Activated CD8-positive, alpha-beta memory T cell treated with anti-CD3 and anti-CD28 coated beads, Interleukin-2, amount 10 ng/mL, durations not matched to agents 7 days and 5 days (primary cell): ENCODE measurements around the gene CLCN7. TPM values are rescaled to one million over a fixed set of nuclear protein-coding genes. Genes with fewer than 3 reads are reported as not detected.

ENCODE experiments used
- ATAC-seq: fragments of 150-1000 bp; cut with Tn5 transposase; one replicate; pipeline ENCODE4 v1.10.0; 2021; ENCODE audit warnings: moderate library complexity
- CTCF ChIA-PET: fragments of 350-600 bp; sonication (Branson Sonifier 250); formaldehyde crosslinking; loops from one replicate; lab custom pipeline; 2021; ENCODE audit warnings: antibody characterized with exemption; lab: Charles Lee
- DNase-seq: peaks from one replicate; pipeline ENCODE4 v3.0.0-alpha.2; 2020
- H3K27ac Mint-ChIP-seq: one replicate; pipeline ENCODE4 v1.8.0; 2021; ENCODE audit warnings: mild to moderate bottlenecking, mixed read lengths
- H3K27me3 Mint-ChIP-seq: one replicate; pipeline ENCODE4 v1.8.0; 2021; ENCODE audit warnings: mixed read lengths
- H3K36me3 Mint-ChIP-seq: one replicate; pipeline ENCODE4 v1.8.0; 2021; ENCODE audit warnings: mild to moderate bottlenecking, mixed read lengths
- H3K4me1 Mint-ChIP-seq: one replicate; pipeline ENCODE4 v1.8.0; 2021; ENCODE audit warnings: mixed read lengths
- H3K4me3 Mint-ChIP-seq: one replicate; pipeline ENCODE4 v1.8.0; 2021; ENCODE audit warnings: mild to moderate bottlenecking, moderate library complexity, mixed read lengths
- H3K9me3 Mint-ChIP-seq: one replicate; pipeline ENCODE4 v1.8.0; 2022; ENCODE audit warnings: low read depth, mixed read lengths
- total RNA-seq, 2 experiments: library from RNA; stranded (reverse); gene quantifications; one replicate each; pipeline ENCODE4 v1.2.3, GENCODE V29; 2021

Gene CLCN7
- total RNA-seq, 2 experiments from 2014 or later, result 53.0 to 60.5 TPM

DNA sequence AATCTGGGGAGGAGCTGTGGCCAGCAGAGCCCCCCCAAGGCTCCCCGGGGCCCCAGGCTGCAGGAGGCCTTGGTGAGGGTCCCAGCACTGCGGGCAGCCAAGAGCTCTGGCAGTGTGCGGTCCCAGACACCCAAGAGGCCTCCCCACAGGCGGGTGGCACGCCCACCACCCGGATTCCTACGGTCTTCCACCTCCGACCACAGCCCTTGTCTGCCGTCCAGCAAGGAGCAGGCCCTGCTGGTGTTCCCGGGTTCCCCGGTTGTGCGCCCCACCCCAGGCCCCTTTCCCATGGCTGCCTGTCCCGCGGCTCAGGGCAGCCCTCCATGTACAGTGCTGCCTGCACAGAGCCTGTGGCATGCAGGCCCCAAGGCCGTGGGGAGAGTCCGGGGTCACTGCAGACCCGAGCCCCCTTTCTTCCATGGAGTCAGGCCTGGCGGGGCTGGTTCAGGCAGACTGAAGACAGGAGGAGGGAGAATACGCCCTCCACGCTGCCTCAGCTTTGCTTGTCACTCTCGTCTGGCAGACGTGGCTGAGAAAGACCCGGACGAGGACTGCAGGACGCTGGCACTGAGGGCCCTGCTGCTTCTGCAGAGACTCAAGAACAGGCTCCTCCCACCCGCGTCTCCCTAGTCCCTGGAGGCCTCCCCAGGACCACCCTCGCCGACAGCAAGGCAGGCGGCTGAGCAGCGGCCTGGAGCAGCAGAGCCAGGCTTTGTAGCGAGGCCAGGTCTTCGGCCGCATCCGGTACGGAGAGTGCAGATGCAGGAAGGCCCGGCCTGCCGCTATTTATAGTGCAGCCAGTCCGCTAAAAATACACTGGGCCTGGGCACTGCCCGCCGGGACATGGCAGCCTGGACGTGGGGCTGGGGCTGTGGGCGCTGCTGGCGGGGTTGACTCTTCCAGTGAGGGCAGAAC is 34.7 kb upstream of the CLCN7 start:
- Mint-ChIP-seq H3K4me1 (no peaks in the 10 kb centered on the region), H3K27ac (no peak overlapping the region), H3K27me3 (no peaks in the 10 kb centered on the region), H3K9me3 (no peaks in the 10 kb centered on the region), H3K36me3 (peaks cover 14% of the 10 kb centered on the region), H3K4me3 (no peak overlapping the region)
- CTCF ChIA-PET, result no interaction called here
- DNase-seq, result no peak
- ATAC-seq, result no peak

DNA sequence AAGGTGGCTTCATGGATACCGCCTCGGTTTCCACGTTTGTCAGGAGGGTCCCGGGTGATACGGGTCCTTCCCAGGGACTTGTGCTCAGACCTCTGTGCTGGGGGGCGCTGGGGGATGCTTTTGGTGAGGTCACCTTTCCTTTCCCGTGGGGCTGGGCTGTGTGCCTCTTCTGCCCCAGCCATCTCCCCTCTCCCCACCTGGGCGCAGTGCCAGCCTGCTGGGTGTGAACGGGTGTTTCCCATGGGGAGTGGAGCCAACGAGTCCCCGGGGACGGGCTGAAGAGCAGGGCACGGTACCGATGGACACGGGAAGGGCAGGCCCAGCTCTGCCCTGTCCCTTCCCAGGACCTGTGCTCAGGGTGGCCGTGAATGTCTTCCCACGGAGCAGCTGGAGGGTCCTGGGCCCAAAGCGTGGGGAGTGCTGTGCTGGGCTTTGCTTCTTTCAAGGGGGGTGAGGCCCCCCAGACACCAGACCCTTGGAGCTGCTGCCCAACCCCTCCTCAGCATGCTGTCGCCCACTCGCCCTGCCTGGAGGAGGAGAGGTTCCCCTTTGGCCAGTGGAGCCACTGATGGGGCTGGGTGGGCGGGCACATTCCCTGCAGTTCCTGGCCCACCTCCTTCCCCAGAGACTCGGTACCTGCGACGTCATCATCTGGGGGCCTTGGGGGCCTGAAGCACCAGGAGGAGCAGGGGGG is 33.8 kb upstream of the CLCN7 start:
- CTCF ChIA-PET, result no interaction called here
- ATAC-seq (no peak), DNase-seq (no peak)
- Mint-ChIP-seq H3K36me3 (peaks cover 15% of the 10 kb centered on the region), H3K4me3 (no peak overlapping the region), H3K27ac (no peak overlapping the region), H3K27me3 (no peaks in the 10 kb centered on the region), H3K9me3 (no peaks in the 10 kb centered on the region), H3K4me1 (no peaks in the 10 kb centered on the region)

DNA sequence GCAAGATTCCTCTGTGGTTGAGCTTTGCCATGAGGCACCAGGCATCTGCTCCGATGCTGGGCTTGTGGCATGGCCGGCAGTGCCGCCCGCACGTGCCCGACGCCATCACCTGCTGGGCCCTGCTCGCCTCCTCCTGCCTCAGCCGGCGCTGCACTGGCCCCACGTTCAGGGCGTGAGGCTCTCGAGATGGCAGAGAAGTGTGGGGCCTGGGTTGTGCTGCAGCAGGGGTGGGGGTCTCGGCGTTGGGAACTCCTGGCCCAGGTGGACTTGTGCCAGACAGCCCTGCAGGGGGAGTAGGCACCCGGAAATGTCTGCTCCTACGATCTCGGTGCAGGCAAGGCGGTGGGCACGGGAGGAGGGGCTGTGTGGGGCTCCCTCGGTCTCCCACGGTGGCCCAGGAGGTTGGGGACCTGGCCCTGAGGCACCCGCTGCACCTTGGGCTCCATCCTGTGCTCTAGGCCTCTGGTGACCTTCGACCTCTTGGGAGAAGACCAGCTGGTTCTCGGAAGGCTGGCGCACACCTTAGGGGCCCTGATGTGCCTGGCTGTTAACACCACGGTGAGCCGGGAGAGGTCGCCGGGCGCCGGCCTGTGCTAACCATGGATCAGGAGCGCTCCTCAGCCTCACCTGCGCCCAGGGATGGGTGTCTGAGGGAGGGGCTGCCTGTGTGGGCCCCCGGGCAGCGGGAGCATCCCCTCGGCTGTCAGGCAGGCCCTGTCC is 31.8 kb upstream of the CLCN7 start:
- no peak overlapping the region for H3K27ac Mint-ChIP-seq
- DNase-seq, result no peak
- no peaks in the 10 kb centered on the region for H3K4me1 Mint-ChIP-seq
- CTCF ChIA-PET, result no interaction called here
- peaks cover 20% of the 10 kb centered on the region for H3K36me3 Mint-ChIP-seq
- no peaks in the 10 kb centered on the region for H3K9me3 Mint-ChIP-seq
- no peak overlapping the region for H3K4me3 Mint-ChIP-seq
- no peaks in the 10 kb centered on the region for H3K27me3 Mint-ChIP-seq
- no peak for ATAC-seq

DNA sequence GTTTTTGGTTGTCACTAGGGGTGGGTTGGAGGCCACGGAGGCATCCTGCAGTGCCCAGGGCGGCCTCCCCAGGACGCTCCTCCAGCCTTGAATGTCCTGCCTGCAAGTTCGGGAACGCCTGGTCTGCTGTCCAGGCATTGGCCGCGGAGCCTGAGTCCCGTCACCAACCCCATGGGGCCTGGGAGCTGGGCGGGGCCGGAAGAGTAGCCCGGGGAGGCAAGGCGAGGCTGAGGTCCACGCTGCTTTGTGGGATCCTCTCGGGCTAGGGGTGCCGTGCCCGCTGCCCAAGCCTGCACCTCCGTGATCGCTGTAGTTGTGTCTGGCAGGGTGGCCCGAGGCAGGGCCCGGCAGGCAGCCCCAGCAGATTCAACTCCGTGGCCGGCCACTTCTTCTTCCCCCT is 31.1 kb upstream of the CLCN7 start:
- no peak for ATAC-seq
- H3K36me3 Mint-ChIP-seq, result peaks cover 22% of the 10 kb centered on the region
- H3K4me3 Mint-ChIP-seq, result no peak overlapping the region
- no peaks in the 10 kb centered on the region for H3K9me3 Mint-ChIP-seq
- H3K27ac Mint-ChIP-seq, result no peak overlapping the region
- H3K4me1 Mint-ChIP-seq, result no peaks in the 10 kb centered on the region
- DNase-seq, result no peak
- CTCF ChIA-PET, result no interaction called here
- H3K27me3 Mint-ChIP-seq, result no peaks in the 10 kb centered on the region

DNA sequence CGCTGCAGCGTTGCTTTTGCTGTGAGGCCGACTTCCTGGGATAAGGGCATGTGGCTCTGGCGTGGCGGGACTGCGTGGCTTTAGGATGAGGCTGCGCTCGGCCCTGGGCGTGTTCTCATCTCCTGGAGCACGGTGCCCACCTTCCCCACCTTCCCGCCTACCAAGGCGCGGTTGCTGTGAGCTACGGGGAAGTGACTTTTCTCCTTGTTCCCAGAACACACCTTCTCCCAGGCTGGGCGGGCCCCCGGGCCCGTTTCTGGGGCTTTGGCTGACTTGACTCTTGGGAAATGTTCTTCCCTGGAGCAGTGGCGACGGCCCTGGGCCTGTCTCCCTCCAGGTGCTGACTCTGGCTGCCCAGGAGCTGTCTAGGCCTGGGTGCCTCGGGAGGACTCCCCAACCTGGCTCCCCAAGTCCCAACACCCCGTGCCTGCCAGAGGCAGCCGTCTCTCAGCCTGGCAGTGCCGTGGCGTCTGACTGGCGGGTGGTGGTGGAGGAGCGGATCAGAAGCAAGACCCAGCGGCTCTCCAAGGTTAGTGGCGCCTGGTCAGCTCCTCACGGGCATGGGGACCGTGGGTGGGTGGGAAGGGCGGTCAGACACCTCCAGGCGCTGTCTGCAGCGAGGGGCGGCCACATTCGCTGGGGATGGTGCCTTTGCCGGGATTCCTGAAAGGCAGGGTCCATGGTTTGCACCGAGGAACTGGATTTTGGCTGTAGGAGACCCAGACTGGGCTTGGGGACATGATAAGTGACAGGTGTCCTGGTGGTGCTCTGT is 30.4 kb upstream of the CLCN7 start:
- DNase-seq (no peak), ATAC-seq (no peak)
- H3K27ac Mint-ChIP-seq, result no peak overlapping the region
- no peaks in the 10 kb centered on the region for H3K9me3 Mint-ChIP-seq
- H3K4me1 Mint-ChIP-seq, result no peaks in the 10 kb centered on the region
- H3K4me3 Mint-ChIP-seq, result no peak overlapping the region
- CTCF ChIA-PET, result no interaction called here
- H3K27me3 Mint-ChIP-seq, result no peaks in the 10 kb centered on the region
- peaks cover 18% of the 10 kb centered on the region for H3K36me3 Mint-ChIP-seq

DNA sequence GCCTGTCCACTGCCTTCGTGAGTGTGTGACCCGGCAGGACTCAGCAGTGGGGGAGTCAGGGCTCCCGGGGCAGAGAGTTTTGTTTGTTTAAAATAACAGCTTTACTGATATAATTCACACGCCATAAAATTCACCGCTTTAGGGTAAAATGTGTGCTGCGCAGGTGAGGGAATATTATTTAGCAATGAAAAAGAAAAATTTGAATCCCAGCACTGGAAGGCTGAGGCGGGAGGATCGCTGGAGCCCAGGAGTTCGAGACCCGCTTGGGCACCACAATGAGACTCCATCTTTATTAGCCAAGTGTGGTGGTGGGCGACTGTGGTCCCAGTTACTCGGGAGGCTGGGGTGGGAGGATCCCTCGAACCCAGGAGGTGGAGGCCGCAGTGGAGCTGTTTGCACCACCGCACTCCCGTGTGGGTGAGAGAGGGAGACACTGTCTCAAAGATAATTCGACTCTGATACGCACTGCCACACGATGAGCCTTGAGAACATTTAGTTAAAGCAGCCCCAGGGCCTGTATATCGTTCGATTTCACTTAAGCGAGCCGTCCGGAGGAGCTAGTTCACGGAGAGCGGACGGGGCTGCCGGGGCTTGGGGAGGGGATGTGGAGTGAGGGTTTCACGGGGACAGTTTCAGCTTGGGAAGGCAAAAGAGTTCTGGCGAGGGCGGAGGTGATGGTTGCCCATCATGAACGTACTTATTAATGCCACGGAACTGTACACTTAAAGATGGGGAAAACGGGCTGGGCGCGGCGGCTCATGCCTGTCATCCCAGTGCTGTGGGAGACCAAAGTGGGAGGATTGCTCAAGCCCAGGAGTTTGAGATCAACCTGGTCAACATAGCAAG is 28.5 kb upstream of the CLCN7 start:
- no peaks in the 10 kb centered on the region for H3K27me3 Mint-ChIP-seq
- H3K4me1 Mint-ChIP-seq, result no peaks in the 10 kb centered on the region
- H3K27ac Mint-ChIP-seq, result no peak overlapping the region
- ATAC-seq, result no peak
- no peak for DNase-seq
- H3K36me3 Mint-ChIP-seq, result peaks cover 16% of the 10 kb centered on the region
- CTCF ChIA-PET, result no interaction called here
- H3K4me3 Mint-ChIP-seq, result no peak overlapping the region
- no peaks in the 10 kb centered on the region for H3K9me3 Mint-ChIP-seq

DNA sequence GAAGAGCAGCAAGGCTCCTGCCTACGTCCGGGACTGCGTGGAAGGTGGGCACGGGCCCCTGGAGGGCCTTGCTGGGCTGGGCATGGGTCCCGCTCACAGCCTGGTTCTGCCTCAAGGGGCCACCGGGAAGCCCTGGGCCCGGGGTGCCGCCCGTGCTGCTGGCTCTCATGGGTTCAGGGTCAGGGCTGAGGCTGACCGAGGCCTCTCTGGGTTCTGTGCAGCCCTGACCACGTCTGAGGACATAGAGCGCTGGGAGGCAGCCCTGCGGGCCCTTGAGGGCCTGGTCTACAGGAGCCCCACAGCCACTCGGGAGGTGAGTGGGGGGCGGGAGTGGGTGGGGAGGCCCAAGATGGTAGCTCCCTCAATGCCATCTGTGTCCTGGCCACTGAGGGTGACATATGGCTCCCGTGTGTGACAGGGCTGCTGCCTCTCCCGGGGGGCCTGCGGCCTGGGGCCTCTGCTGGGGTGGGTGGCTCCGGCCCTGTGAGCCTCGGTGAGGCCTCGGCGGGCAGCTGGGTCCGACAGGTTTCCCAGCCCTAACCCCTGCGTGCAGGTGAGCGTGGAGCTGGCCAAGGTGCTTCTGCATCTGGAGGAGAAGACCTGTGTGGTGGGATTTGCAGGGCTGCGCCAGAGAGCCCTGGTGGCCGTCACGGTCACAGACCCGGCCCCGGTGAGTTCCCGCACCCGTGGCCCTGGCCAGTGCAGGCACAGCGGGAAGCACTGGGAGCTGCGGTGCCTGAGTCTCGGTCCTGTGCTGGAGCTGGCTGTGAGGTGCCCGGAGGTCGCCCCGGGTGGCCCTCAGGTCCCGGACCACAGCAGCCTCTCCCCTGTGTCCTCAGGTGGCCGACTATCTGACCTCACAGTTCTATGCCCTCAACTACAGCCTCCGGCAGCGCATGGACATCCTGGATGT is 27.5 kb upstream of the CLCN7 start:
- Mint-ChIP-seq H3K4me3 (no peak overlapping the region), H3K36me3 (peaks cover 16% of the 10 kb centered on the region), H3K27me3 (no peaks in the 10 kb centered on the region), H3K27ac (no peak overlapping the region), H3K4me1 (no peaks in the 10 kb centered on the region), H3K9me3 (no peaks in the 10 kb centered on the region)
- CTCF ChIA-PET, result no interaction called here
- no peak for DNase-seq
- no peak for ATAC-seq

DNA sequence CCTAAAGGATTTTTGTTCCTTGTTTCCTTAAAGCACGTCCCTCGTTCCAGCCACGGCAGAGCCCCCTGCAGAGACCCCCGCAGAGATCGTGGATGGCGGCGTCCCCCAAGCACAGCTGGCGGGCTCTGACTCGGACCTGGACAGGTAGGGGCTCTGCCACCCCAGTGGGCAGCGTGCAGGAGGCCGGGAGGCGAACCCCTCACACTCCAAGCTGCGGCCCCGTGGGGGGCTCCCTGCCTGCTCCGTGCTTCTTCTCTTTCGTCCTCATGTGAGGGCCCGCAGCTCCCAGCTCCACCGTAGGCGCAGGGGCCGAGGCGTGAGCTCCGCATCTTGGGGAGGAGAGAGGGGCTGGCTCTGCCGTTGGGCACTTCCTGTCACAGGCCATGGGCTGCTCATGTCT is 26.8 kb upstream of the CLCN7 start:
- H3K27me3 Mint-ChIP-seq, result no peaks in the 10 kb centered on the region
- peaks cover 16% of the 10 kb centered on the region for H3K36me3 Mint-ChIP-seq
- CTCF ChIA-PET, result no interaction called here
- no peak for ATAC-seq
- H3K9me3 Mint-ChIP-seq, result no peaks in the 10 kb centered on the region
- no peak overlapping the region for H3K4me3 Mint-ChIP-seq
- no peak overlapping the region for H3K27ac Mint-ChIP-seq
- no peak for DNase-seq
- no peaks in the 10 kb centered on the region for H3K4me1 Mint-ChIP-seq

DNA sequence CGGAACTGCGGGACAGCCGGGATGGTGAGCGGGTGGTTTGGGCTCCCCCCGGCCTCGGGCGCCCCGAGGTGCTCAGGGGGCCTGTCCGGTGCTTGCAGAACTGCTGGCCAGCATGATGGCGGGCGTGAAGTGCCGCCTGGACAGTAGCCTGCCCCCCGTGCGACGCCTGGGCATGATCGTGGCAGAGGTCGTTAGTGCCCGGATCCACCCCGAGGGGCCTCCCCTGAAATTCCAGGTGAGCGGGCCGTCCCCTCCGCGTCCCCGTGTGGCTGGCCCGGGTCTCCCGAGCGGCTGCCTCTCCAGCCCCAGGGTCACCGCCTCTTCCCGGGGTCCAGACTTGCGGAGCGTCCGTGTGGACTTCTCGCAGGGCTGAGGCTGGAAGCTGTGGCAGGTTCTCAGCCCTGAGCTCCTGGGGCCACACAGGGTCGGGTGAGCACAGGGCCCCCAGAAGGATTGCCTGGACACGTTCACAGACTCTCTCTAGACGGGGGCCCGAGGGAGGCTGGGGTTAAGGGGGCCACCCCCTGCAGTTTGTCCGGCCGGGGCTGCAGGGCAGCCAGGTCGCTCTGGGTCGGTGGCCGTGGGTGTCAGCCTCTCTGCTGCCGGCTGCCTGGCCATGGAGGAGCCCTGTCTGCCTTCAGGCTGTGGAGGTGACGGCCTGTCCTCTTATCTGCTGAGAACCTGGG is 25.8 kb upstream of the CLCN7 start:
- ATAC-seq, result no peak
- H3K36me3 Mint-ChIP-seq, result peaks cover 16% of the 10 kb centered on the region
- no peaks in the 10 kb centered on the region for H3K27me3 Mint-ChIP-seq
- H3K9me3 Mint-ChIP-seq, result no peaks in the 10 kb centered on the region
- H3K27ac Mint-ChIP-seq, result no peak overlapping the region
- no peak for DNase-seq
- no peaks in the 10 kb centered on the region for H3K4me1 Mint-ChIP-seq
- CTCF ChIA-PET, result no interaction called here
- H3K4me3 Mint-ChIP-seq, result no peak overlapping the region

DNA sequence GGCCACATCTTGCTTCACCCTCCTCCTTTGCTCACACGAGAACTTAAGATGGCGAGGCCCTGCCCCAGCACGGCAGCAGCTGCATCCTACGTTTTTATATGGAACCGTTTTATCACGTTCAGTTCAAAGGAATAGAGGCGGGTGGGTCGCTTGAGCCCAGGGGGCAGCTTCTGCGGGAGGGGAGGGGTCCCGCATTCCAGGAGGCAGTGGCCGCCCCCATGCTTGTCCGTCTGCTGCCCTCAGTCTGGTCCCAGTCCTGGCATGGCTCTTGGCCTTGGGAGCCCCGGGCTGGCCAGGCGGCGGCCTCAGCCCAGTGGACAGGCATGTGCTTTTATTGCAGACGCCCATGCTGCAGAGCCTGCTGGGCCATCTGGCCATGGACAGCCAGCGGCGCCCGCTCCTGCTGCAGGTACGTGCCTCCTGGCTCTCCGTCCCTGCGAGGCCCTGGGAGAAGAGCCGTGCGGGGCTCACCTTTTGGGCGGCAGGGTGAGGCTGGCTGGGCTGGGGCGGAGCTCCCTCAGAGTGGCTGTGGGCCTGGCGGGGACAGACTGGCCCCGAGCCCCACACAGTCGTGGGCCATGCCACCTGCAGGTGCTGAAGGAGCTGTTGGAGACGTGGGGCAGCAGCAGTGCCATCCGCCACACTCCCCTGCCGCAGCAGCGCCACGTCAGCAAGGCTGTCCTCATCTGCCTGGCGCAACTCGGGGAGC is 25.1 kb upstream of the CLCN7 start:
- CTCF ChIA-PET, result interaction anchor here (1.4 kb wide), 1 partner anchor 111 kb away, joined by 3 read pairs; no protein-coding TSS in a partner anchor
- H3K36me3 Mint-ChIP-seq, result peaks cover 16% of the 10 kb centered on the region
- no peak overlapping the region for H3K4me3 Mint-ChIP-seq
- no peak for ATAC-seq
- H3K27ac Mint-ChIP-seq, result no peak overlapping the region
- peaks cover 1% of the 10 kb centered on the region for H3K4me1 Mint-ChIP-seq
- H3K27me3 Mint-ChIP-seq, result no peaks in the 10 kb centered on the region
- no peaks in the 10 kb centered on the region for H3K9me3 Mint-ChIP-seq
- no peak for DNase-seq
